GM21737 (cell line): Measurements from ENCODE around the gene TEKT3.

Experiments
- ATAC-seq: cut with Tn5 transposase; IDR thresholded peaks from one replicate; pipeline ENCODE4 v1.9.1; 2021; ENCODE audit warnings: mild to moderate bottlenecking, moderate library complexity; ENCODE audit not compliant: unreplicated experiment

TEKT3 gene

DNA sequence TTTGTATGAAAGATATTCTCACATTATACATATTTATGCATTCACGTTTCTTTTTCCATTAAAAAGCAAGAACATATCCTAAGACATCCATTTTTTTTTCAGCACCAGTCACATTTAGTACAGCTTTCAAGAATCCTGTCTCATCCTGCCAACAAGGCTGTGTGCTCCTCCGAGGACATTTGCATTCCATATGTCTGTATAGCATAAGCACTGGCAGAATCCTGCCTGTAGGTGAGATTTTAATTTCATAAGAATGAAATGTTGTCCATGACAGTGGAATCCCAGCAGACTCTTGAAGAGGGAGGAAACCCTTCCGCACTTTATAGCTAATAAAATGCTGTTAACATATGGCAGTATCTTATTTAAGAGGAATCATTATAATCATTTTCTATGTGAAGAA lies 73.4 kb downstream of the TEKT3 start:
- ATAC-seq: no peak

GRCh38 chr17:15266325-15267125 lies 74.9 kb downstream of the TEKT3 start:
- ATAC-seq: no peak

DNA sequence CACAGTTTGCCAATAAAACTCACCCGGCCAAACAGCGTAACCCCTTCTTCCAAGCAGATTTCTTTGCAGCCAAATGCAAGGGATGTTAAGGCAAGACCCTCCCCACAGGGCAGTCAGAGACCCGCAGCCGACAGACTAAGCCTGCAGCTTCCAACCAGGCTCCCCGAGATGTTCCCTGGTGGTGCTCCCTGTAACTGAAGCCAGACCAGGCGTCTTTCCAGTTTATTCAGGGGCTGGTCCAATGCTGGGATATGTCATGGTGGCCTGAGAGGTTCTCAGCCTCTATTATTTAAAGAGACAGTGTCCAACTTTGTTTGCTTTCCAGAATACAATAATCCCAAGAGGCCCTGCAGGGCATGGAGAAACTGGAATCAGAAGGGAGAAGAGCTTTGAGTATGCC lies 76.3 kb downstream of the TEKT3 start, which contains the start of gene PMP22:
Gene PMP22 (minus strand): TSS at position 196 of the 400 bp plus-strand sequence. CDS start 4,599 bp downstream, outside the sequence.
- no peak for ATAC-seq

DNA sequence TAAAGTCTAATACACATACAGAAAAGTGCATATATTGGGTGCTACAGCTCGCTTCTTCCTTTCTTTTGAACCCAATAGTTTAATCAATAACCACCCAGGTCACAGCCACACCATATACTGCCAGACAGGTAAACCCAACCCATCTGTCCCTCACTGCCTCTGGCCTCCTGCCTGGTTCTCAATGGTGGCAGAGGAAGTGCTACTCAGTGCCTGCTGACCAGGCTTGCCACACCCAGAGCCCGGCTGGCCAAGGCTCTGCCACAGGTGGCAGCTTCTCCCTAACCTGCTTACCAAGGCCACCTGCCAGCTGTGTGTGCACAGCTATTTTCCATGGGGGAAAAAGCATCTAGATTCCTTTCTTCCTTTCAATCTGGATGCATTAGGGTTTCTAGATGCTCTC lies 76.9 kb downstream of the TEKT3 start:
- no peak for ATAC-seq

GRCh38 chr17:15263680-15264079 lies 77.7 kb downstream of the TEKT3 start:
- no peak for ATAC-seq

DNA sequence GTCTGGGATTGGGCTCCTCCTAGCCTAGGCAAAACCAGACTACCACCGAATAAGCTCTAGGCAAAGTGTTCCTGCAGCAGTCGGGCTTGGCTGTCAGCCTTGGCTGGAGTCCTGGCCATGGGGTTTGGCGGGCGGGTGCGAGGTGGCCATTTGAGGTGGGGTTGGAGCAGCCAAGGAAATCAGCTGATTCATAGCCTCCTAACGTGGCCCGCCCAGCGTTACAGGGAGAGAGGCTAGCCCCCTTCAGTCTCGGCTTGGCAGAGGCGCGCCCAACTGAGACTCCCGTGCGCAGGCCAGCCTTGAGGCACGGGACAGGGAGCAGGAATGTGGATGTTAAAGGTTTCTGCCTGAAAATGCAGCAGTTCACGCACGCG lies 78.2 kb downstream of the TEKT3 start:
- ATAC-seq: no peak

- no peak for ATAC-seq
Measured at GRCh38 chr17:15262291-15263205, 78.8 kb downstream of the TEKT3 start.

DNA sequence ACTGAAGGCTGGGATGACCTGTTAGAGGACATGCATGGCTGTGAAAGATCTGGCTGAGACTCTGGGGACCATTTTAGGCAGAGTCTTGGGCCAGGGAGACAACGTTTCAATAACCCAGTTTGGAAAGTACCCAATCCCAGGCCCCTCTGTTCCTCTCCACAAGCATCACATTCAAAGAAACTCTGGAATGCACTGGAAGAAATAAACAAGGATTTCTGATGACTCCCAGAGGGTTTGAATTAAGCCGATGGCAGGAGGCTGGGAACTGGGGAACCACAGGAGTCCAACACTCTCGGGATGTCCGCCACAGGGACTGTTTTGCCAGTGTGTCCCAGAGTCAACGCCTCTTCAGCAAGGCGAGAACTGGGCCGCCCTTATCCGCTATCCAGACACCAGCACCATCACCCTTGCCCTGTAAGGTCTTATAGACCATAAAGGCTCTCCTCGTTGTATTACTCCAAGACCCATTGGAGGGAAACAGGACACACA lies 79.6 kb downstream of the TEKT3 start:
- ATAC-seq: no peak

GRCh38 chr17:15261258-15261801 lies 80.1 kb downstream of the TEKT3 start:
- no peak for ATAC-seq

DNA sequence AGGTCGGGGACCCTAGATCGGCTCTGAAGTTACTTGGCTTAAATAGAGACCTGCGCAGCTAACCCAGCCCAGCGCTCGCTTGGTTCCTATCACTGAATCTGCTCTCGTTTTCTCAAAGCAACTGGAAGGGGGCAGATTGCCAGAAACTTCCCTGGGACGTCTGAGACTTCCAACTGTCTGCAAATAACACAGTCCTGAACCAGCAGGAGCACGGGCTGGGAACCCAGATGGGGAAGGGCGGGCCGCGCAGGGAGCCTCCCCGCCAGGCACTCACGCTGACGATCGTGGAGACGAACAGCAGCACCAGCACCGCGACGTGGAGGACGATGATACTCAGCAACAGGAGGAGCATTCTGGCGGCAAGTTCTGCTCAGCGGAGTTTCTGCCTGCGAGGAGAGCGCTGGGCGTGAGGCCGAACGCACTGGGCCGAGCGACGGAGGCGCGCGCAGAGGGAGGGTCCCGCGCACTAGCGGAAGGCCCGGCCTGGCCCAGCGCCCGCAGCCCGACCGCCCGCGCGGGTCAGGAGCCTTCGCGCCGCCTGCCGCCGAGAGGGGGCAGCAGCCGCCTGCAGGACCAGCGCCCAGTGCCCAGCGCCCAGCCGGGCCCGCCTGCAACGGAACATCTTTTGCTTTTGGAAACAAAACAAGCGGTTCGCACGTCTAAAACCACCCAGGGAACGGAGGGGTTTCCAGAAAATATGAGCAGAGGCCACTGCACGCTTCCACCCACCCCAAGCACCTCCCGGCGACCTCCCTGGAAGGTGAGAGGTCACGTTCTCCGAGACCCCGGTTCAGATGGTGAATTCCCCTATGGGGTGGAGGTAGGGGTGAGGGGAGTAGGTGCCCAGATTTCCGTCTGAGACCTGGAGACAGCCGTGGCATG lies 80.8 kb downstream of the TEKT3 start:
- no peak for ATAC-seq

GRCh38 chr17:15257796-15258512 lies 83.4 kb downstream of the TEKT3 start:
- no peak for ATAC-seq

- no peak for ATAC-seq
Measured at GRCh38 chr17:15257258-15257788, 84.1 kb downstream of the TEKT3 start.

DNA sequence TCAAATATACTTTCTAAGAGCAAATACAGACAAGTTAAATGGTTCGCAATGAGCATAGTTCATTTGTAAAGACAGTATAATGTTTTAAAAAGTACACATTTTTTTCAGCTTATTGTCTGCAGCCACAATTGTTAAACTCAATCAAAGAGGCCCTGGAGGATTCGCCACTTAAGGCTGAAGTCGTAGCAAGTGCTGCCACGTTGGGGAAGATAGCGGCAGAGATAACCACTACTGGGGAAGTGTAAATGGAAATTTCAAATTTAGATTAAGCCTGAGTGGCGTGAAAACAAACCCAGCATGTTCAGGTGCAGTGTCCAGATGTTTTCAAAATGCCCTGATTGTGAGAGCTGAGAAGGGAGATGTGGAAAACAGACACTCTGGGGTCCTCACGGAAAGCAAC lies 84.7 kb downstream of the TEKT3 start:
- ATAC-seq: no peak

DNA sequence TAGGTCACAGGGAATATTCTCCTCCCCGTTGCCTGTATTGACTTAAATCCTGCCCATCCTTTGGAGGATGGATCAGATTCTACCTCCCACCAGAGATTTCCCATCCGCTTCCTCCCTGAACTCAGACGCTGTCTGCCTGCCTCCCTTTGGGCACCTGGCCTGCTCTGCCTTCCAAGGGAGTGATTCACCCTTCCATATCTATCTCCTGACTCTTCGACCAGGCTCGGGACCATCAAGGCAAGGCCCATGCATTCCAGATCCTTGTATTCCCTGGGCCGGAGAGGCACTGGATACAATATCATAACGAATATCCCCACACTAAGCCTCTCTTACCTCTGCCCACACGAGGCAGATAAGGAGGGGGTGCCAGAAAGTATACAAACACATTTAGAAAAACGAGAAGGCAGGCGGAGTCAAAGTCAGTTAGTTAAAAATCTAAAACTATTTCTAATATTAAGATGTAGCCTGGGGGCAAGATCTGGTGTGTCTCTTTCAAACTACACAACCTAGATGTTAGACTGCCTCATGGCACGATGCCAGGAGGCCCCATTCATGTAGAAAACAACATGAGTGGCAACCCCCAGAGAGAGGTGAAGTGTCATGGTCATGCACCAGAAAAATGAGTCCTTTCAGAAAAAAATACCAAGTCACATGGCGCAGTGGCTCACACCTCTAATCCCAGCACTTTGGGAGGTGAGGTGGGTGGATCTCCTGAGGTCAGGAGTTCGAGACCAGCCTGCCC lies 85.5 kb downstream of the TEKT3 start:
- ATAC-seq: no peak
